HG02840 (cell line): Measurements from ENCODE around the gene NPY.
A peak's percentile ranks its signal among the peaks of the same experiment; 100 is the strongest.

Source experiments
- ATAC-seq: cut with Tn5 transposase; IDR thresholded peaks from one replicate; pipeline ENCODE4 v1.9.1; 2021; ENCODE audit warnings: mild to moderate bottlenecking, moderate library complexity, moderate number of reproducible peaks; ENCODE audit not compliant: unreplicated experiment, low FRiP score

Gene NPY

DNA sequence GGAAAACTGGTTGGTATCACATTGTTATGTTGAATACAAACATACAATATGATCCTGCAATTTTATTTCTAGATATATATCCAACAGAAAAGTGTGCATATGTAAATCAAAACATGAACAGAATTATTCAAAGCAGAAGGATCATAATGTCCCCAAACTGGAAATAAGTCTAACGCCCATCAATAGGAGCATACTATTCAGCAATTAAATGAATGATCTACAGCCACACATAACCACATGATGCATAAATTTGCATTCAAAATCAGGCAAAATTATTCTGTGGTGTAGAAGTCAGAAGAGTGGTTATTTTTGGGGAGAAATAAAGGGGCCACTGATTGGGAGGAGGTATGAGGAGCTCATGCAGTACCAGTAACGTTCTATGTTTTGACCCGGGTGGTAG lies 28.6 kb downstream of the NPY start:
- no peak for ATAC-seq

DNA sequence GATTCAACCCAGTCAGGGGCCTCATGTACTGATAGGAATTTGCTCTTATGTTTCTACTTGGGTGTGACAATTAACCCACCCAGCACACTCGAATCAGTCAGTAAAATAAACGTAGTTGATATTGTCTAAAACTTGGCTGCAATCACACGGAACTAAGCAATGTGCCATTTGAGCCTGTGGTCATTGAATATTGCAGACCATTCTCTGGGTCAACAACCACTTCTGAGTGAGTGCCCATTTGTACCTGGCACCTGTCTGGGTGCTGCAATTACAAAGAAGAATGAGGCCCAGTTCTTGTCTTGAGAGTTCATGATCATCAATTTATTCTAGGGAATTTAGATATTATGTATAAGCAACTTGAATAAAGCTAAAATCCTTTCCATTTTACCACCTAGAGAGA lies 29.8 kb downstream of the NPY start:
- no peak for ATAC-seq

DNA sequence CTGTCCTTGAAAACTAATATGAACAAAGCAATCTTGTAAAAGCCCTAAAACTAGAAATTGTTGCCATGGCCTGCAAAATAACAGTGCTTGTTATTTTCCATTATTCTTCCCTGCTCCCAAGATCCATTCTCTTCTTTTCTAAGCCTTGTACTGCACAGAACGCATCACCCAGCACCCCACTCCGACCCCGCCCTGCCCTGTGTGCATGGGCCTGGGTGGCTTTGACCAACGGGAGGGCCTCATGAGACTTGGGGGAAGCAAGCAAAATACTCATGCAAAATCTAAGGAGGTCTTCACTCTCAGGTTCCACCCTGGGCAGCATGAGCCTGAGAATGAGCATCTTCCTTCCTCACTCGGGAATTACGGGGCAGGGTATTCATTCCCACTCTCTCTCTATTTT lies 32.4 kb downstream of the NPY start:
- no peak for ATAC-seq

DNA sequence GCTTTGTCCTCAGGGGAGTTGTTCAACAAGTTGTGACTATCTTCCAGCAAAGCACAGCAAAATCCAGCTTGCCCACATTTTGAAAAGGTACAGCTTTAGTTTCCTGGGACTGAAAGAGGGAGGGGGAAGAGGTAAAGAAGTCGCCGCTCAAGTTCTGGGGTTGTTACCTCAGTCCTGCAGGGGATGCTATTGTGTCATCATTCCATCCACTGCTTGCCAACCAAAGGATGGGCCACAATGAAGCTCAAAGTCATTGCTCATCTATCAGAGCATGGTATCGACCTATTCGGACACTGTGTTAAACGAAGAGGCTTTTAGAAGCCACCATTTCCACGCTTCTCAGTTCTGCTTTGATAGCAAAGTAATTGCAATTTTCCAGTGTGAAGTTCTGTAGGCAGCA lies 34.3 kb downstream of the NPY start:
- no peak for ATAC-seq

DNA sequence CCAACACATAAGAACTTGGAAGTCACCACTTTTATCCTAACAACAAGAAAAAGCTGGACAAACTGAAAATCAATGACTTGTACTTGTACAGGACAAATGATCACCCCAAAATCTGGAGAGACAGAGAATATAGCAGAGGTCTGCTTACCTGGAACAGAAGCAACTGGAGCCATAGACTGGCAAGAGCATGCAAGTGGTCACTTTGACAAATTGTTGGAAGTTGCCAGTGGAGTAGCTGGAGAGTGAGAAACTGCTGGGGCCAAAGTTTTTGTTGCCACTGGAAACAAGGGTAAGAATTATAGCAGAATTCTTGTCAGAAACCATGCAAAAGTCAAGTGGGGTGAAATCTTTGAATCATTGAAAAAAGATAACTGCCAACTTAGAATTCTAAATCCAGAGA lies 35.2 kb downstream of the NPY start:
- ATAC-seq = no peak

DNA sequence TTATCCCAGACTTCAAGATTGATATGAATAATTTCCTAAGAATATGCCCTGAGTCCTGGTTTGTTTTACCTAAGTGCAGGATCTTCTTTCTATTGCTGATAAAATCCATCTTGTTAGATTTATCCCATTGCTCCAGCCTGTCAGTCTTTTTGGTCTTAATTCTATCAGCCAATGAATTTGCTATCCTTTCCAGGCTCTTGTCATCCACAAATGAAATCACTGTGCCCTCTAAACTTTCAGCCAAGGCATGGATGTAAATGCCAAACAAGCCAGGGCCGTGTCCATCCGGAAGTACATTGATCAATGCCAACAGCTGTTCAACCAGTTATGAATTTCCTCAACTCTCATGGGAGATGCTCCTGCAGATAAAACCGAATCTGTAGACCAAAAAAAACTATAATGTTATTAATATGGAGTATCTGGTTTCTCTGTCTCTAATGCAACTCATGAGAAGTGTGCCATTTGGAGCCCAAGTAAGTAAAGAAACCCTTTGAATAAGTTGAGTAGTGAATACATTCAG lies 40.0 kb downstream of the NPY start:
- ATAC-seq = no peak

DNA sequence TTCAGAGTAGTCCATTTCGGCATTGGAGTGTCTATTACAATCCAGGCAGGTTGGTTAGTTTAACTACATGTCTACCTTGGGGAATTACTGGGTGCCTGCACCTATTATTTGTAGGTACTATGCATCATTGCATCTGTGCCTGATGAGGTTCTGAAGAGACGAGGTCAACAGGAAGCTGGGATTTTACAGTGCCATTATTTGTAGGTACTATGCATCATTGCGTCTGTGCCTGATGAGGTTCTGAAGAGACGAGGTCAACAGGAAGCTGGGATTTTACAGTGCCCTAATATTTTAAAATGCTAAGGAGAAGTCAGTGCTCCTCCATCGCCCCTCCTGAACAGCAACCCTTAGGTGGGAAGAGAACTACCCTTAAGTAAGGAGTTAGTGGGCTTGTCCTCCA lies 41.7 kb downstream of the NPY start:
- peak; percentile 80 for ATAC-seq

- no peak for ATAC-seq
Measured at GRCh38 chr7:24328050-24328449, 44.1 kb downstream of the NPY start.

GRCh38 chr7:24328894-24329293 lies 44.9 kb downstream of the NPY start:
- ATAC-seq = no peak

GRCh38 chr7:24334012-24334411 lies 50.0 kb downstream of the NPY start:
- ATAC-seq = no peak

DNA sequence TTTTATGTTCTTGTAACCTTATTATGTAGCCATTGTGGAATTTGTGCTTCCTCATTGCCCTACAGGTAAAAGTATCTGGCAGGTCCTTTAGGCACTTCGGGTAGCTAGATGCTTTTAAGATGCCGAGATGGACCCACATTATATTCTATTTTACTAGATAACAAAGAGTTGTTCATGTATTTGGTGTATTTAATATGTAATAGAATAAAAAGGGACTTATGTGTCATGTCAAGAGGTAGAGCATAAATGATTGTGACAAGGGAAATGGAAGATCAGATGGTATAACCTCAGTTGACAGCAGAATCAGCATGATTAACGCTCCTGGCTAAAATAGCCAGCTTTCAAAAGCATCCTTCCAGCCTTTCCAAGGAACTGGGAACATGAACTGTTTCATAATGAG lies 50.6 kb downstream of the NPY start:
- no peak for ATAC-seq

- no peak for ATAC-seq
Measured at GRCh38 chr7:24336461-24336860, 52.5 kb downstream of the NPY start.

DNA sequence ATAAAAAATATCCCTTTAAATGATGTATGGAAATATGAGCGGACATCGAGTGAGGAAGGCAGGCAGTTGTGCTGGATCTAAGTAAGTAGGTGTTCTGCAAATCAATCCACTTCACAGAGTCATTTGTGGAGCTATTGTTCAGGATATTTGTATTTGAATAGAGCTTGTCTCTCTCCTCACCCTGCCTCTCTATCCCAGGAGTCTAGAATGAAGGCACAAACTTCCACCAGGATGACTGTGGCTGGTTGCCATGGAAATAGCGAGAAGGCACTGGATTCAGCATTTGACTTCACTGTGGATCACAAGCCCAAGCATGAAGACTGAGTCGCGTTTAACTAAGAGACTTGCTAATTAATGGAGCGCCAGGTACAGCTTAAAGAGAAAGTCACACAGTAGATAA lies 53.2 kb downstream of the NPY start:
- no peak for ATAC-seq

GRCh38 chr7:24339575-24339974 lies 55.6 kb downstream of the NPY start:
- ATAC-seq = no peak

DNA sequence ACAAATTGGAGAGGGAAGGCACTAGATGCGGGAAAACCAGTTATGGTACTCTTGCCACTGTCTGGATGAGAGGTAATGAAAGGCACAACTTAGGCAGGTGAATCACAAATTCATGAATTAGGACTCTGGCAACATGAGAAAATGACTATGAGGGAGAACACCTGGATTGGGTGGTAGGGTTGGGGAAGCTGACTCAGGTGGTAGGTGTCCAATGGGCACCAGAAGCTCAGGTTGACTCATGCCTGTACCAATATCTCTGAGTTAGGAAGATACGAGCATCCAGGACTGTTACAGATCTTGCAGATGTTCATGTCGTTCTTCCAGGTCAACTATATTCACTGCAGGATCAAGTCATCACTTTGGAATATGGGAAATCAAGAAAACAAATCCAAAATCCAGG lies 56.7 kb downstream of the NPY start:
- ATAC-seq = no peak
